Peyer's patch (tissue), 4 donors: ENCODE data around the gene RXRA. TPM values are rescaled to one million over a fixed set of nuclear protein-coding genes. Genes with fewer than 3 reads are reported as not detected.
A peak's percentile ranks its signal among the peaks of the same experiment; 100 is the strongest.

Source experiments
- DNase-seq, 3 donors: peaks; one replicate each; pipeline ENCODE4 v3.0.0-alpha.2; 2017 to 2019
- H3K27ac ChIP-seq, 4 donors: fragments of 200-600 bp; sonication (generic); one replicate each; pipeline ENCODE4 v1.5.1; 2016 to 2019
- H3K27me3 ChIP-seq, 2 donors: fragments of 200-600 bp; sonication (generic); one replicate each; pipeline ENCODE4 v1.5.1; 2019
- H3K36me3 ChIP-seq, 3 donors: fragments of 200-600 bp; sonication (generic); one replicate each; pipeline ENCODE4 v1.5.1; 2016 to 2019
- H3K4me1 ChIP-seq, 4 donors: fragments of 200-600 bp; sonication (generic); one replicate each; pipeline ENCODE4 v1.5.1; 2016 to 2019
- H3K4me3 ChIP-seq, 4 donors: fragments of 200-600 bp; sonication (generic); 1 replicate in 3 of 4; 2 replicates in 1 of 4; pipeline ENCODE4 v1.5.1; 2016 to 2019; ENCODE audit warnings: mild to moderate bottlenecking in 1 of 4
- H3K9me3 ChIP-seq, 4 donors: fragments of 200-600 bp; sonication (generic); one replicate each; pipeline ENCODE4 v1.5.1; 2016 to 2019; ENCODE audit warnings: mild to moderate bottlenecking in 1 of 4
- POLR2A ChIP-seq, 2 donors: fragments of 450-650 bp; IDR thresholded peaks; one replicate each; pipeline ENCODE4 v1.5.1; 2017; ENCODE audit warnings: antibody characterized with exemption in 2 of 2, mild to moderate bottlenecking in 2 of 2, moderate library complexity in 2 of 2
- total RNA-seq, 4 donors: library from RNA; depleted of rRNA; stranded (reverse); fragments of >200 nt; gene quantifications; one replicate each; pipeline ENCODE4 v1.1.0, GENCODE V29; 2016
- TF ChIP-seq, protein P1 (sequence below), 6 experiments: fragments of 450-650 bp in 4 of 6; fragments of 200-600 bp in 2 of 6; sonication (generic) in 1 of 6; IDR thresholded peaks; one replicate each; pipeline ENCODE4 v1.5.1; 2017 to 2019; ENCODE audit warnings: antibody characterized with exemption in 6 of 6, mild to moderate bottlenecking in 3 of 6, moderate library complexity in 1 of 6

RXRA gene
- total RNA-seq, 4 donors from 2014 or later: 54.5 to 83.6 (median 65.4) TPM

DNA sequence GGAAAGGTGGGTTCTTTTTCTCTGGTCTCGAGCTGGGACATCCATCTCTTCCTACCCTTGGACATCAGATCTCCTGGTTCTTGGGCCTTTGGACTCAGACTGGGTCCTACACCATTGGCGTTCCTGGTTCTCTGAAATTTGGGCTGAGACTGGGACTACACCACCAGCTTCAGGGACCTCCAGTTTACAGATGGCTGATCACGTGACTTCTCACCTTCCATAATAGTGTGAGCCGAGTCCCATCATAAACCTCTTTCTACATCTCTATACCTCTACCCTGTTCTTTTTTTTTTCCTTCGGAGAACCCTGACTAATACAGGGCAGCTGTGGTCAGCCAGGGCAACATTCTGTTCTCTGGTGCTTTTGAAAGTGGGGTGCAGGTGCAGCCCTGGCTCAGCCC is 27.2 kb upstream of the RXRA start:
- Histone ChIP-seq H3K27ac (no peak overlapping the region), H3K27me3 (no peaks in the 10 kb centered on the region), H3K4me1 (peaks cover 0 to 4% (median under 1%) of the 10 kb centered on the region in 4 donors), H3K36me3 (no peaks in the 10 kb centered on the region), H3K9me3 (no peaks in the 10 kb centered on the region), H3K4me3 (no peak overlapping the region)
- TF ChIP-seq, protein P1, sequence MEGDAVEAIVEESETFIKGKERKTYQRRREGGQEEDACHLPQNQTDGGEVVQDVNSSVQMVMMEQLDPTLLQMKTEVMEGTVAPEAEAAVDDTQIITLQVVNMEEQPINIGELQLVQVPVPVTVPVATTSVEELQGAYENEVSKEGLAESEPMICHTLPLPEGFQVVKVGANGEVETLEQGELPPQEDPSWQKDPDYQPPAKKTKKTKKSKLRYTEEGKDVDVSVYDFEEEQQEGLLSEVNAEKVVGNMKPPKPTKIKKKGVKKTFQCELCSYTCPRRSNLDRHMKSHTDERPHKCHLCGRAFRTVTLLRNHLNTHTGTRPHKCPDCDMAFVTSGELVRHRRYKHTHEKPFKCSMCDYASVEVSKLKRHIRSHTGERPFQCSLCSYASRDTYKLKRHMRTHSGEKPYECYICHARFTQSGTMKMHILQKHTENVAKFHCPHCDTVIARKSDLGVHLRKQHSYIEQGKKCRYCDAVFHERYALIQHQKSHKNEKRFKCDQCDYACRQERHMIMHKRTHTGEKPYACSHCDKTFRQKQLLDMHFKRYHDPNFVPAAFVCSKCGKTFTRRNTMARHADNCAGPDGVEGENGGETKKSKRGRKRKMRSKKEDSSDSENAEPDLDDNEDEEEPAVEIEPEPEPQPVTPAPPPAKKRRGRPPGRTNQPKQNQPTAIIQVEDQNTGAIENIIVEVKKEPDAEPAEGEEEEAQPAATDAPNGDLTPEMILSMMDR (IDR thresholded peaks at IDR 0.05): no peak
- TF ChIP-seq POLR2A (IDR thresholded peaks at IDR 0.05): no peak
- no peak for DNase-seq

DNA sequence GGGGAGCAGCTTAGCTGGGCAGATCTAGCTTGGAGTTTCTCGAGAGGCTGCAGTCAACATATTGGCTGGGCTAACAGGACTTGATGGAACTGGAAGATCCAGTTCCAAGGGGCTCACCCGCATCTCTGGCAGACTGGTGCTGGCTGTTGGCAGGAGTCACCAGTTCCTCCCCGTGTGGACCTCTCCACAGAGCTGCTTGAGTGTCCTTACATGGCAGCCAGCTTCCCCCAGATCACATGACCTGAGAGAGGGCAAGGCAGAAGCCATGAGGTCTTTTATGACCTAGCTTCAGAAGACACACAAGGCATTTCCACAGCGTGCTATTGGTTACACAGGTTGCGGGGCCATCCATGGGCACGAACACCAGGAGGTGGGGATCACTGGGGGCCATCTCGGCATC is 26.4 kb upstream of the RXRA start:
- Histone ChIP-seq H3K36me3 (no peaks in the 10 kb centered on the region), H3K27me3 (no peaks in the 10 kb centered on the region), H3K9me3 (no peaks in the 10 kb centered on the region), H3K4me1 (peaks cover 0 to 3% (median 0%) of the 10 kb centered on the region in 4 donors), H3K27ac (no peak overlapping the region), H3K4me3 (no peak overlapping the region)
- no peak for TF ChIP-seq POLR2A (IDR thresholded peaks at IDR 0.05)
- TF ChIP-seq, protein P1 (IDR thresholded peaks at IDR 0.05): no peak
- no peak for DNase-seq

DNA sequence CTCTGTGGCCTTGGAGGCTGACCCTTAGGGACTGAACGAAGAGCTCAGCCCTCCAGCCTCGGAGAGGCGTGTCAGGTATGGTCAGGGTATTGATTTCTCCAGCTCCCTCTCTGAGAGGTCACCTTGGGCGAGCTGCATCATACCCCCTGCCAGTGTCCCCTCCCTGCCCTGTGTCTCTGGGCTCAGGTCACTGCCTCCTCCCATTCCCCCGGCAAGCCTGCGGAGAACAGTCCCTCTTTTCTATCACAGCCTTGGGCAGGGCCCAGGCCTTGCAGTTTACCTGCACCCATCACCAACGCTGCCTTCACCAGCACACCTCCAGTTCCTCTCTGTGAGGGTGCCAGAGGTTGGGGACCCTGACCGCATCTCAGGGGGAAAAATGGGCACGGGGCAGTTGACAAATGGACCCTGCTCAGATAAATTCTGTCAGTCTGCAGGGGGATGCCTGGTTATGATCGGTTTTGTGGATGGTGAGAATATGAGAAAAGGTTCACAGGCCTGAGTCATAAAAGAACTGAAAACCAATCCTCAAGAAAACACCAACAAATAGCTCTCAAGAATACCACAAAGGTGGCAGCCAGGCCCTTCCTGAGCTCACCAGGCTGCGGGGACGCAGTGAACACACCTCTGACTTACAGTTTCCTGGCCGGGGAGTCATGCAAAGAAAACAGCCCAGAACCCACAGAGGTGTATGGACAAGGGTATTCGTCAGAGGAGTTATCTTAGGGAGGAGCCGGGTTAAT is 24.7 kb upstream of the RXRA start:
- Histone ChIP-seq H3K4me1 (peaks cover 0 to 3% (median 0%) of the 10 kb centered on the region in 4 donors), H3K9me3 (no peaks in the 10 kb centered on the region), H3K27ac (no peak overlapping the region), H3K4me3 (no peak overlapping the region), H3K27me3 (no peaks in the 10 kb centered on the region), H3K36me3 (no peaks in the 10 kb centered on the region)
- TF ChIP-seq, protein P1 (IDR thresholded peaks at IDR 0.05): no peak
- TF ChIP-seq POLR2A (IDR thresholded peaks at IDR 0.05): no peak
- no peak for DNase-seq

DNA sequence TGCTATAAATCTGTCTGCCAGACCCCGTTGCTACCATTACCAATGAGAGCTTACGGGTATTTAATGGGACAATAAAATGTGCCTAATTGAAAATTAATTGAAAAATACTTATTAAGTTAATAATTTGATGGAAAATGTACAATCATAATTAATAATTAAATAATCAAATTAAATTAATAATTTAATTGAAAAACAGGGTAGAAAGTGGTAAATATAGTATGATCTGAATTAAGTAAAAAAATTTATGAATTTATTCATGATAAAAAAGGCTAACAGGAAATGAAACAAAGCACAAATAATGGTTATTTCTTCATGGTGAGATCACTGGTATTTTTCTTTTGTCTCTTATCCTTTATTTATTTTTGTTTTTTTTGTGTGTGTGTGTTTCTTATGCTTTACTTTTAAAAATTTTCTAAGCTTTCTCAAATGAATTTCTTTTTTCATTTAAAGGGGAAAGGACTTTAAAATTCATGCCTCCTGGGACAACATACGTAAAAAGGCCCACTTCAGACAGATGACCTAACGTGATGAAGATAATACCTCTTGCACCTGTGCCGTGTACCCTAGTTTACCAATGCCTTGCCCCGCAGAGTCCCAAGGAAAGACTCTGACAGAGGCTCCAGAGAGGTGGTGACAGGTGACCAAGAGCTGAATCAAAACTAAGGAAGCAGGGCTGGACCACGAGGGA is 24.0 kb upstream of the RXRA start:
- no peak overlapping the region for H3K4me3 ChIP-seq
- no peak for DNase-seq
- H3K27me3 ChIP-seq: no peaks in the 10 kb centered on the region
- H3K36me3 ChIP-seq: no peaks in the 10 kb centered on the region
- H3K4me1 ChIP-seq: peaks cover 0 to 4% (median 0%) of the 10 kb centered on the region in 4 donors
- no peak for TF ChIP-seq POLR2A (IDR thresholded peaks at IDR 0.05)
- TF ChIP-seq, protein P1 (IDR thresholded peaks at IDR 0.05): no peak
- H3K9me3 ChIP-seq: no peaks in the 10 kb centered on the region
- no peak overlapping the region for H3K27ac ChIP-seq

DNA sequence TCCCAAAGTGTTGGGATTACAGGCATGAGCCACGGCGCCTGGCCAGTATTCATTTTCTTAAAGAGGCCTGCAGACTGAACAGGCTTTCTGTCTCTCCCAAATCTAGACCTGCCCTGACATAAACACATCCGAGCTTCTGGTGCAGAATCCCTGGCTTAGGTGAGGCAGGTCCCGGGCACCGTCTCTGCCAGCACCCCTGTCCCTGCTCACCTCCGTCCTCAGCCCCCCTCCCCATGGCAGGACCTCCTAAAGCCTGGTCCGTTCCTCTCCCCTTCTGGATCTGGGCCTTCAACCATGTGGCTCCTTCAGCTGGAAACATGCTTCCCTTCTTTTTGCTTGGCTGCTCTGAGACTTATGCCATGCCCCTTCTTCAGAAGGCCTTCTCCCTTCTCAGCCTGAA is 22.7 kb upstream of the RXRA start:
- H3K27ac ChIP-seq: no peak overlapping the region

More for the DNA sequence above, 22.7 kb upstream of the RXRA start:
- Histone ChIP-seq H3K9me3 (no peaks in the 10 kb centered on the region), H3K4me1 (peaks cover 0 to 7% (median 0%) of the 10 kb centered on the region in 4 donors), H3K4me3 (no peak overlapping the region), H3K27me3 (no peaks in the 10 kb centered on the region), H3K36me3 (no peaks in the 10 kb centered on the region)
- DNase-seq: peak in 1 of 3 donors; percentile 19
- TF ChIP-seq, protein P1 (IDR thresholded peaks at IDR 0.05): no peak
- TF ChIP-seq POLR2A (IDR thresholded peaks at IDR 0.05): no peak
